GM19240 (cell line): ENCODE results near the gene FRMD4A.
"Not testable (repeated sequence)": the region's sequence is repeated elsewhere in the genome, so short reads cannot be mapped to it uniquely, and the experiment has no call there.

ENCODE experiments used
- DNase-seq: peaks from one replicate; pipeline ENCODE4 v3.0.0; 2011; ENCODE audit warnings: low spot score; ENCODE audit not compliant: insufficient read length

Gene FRMD4A

DNA sequence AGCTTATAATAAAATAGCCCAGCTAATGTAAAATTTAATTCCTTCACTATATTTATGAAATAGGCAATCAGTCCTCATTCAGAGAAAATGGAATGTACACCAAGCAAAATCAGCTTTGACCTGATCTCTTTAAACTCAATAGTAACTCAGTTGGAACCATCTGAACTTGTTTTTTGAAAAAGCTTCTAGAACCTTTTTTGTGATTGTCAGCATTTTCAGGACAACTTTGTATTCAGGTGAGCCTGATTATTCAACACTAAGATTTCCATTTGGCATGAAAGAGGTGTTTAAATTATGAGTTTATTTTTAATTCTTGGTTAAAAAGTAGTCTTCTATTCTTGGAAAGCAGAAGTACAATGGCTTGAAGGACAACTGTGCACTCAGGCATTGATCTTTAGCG is 89.5 kb downstream of the FRMD4A start:
- no peak for DNase-seq

DNA sequence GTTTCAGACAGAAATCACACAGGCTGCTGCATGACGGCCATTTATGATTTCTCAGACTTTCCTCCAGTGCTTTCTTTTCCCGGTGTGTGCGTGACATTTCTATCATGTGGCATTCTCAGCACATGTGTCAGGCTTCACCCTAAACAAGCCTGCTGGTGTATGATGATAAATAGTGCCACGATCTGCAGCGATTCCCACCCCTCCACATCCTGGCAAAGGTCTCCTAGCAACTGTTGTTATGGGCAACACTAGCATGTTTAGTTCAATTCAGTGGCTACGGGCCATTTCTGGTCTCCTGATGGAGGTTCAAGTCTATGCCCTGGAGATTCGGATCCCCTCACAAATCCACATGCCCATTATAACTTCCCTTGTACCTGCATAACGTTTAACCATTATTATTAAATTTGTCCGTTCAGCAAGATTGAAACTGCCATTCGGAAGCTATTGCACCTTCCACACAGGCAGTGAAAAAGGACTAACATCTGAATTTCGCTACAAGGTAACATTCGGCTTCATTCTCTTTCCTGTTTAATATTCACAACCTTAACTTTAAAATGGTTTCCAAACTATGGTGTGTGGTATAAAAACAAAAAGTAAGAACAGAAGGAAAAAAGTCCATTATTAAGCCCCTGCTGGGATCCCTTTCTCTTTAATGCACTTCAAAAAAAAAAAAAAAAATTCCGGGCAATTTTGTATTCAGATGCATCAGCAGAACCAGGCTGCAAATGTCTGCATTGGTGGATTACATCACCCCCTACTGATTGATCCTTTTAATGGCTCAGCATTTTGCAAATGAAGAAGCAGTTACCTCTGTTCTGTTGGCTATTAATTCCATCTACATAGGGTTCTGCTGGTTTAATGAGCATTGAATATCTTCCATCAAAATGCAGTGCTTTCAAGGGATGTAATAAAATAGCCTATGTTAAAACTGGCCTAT is 90.2 kb downstream of the FRMD4A start:
- no peak for DNase-seq

DNA sequence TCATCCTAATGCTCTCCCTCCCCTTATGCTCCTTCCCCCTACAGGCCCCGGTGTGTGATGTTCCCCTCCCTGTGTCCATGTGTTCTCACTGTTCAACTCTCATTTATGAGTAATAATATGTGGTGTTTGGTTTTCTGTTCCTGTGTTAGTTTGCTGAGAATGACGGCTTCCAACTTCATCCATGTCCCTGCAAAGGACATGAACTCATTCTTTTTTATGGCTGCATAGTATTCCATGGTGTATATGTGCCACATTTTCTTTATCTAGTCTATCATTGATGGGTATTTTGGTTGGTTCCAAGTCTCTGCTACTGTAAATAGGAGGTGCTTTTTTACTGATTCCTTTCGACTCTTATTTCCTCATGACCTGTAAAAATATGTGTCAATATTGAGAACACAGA is 92.1 kb downstream of the FRMD4A start:
- not testable (repeated sequence) for DNase-seq

DNA sequence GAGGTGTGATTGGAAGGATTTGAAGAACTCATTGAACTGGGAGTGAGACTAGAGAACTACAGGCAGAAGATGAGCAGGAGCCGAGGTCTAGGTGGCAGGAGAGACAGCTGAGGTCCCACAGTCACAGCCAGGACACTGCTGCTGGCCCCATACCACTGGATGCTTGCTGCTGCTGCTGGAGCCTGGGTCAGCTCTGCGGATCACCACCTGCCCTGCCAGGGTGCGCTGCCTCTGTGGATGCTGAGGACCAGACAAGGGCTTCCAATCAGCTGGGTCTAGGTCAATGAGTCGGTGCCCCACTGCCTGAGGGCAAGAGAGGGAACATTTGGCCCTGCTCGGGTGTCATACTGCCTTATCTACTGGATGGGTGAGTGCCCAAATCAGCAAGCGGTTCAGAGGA is 94.4 kb downstream of the FRMD4A start:
- DNase-seq: no peak

DNA sequence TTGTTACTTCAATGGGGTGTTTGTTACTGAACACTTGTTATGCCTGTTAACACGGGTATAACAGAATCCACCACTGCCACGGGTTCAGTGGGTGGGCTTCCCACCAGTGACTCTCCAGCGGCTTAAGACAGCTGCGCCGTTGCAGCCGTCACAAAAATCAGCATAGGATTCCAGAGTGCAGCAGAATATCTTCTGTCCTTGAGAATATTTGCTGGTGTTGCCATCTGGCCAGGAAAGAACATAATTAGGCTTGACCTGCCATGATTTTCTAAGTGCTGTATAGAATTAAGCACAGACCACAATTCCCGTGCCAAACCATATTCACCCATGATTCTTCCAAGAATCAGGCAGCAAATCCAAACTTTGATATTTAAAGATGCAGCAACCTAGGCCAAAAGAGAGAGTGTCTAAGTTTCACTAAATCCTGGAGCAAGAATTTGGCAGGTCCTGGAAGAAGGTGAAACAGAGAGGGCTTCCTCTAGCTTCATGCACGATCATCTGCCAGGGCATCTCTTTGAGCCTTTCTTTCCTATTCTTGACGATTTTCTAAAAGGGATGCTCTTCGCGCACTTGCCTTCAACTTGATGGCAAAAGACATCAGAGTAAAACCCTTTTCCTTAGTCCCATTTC is 95.0 kb downstream of the FRMD4A start:
- no peak for DNase-seq

DNA sequence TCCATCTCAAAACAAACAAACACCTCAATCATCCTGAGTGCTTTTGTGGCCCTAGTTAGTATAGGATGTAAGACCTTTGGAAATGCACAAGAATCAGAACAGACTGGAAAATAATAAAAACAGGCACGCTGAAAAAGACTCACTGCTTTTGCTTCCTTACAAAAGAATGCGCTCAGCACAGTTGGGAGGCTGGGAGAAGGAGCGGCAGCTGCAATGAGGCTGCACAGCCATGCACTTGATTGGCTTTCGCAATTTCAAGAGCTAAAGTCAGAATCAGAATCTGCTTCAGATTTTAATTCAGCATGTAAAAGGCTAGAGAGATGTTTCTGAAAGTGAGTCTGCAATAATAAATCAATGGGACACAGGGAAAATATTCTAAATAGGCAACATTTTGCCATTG is 97.2 kb downstream of the FRMD4A start:
- DNase-seq: no peak

DNA sequence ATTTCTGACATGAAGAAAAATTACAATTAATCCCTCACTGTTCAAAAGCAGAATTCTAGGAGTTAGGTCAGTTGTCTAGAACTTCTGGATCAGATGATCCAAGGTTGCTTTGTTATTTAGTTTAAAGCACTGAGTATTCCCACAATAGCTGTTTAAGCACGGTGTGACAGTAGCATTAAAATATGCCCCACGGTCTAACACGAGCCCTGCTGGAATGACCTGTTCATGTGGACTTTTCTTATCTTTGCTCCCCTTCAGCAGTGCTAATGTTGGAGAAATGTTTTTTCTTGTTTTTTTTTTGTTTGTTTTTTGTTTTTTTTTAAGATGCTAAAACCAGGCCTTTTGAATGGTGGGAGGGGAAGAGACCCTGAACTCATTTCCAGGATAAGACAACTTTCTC is 101.9 kb downstream of the FRMD4A start:
- not testable (repeated sequence) for DNase-seq

DNA sequence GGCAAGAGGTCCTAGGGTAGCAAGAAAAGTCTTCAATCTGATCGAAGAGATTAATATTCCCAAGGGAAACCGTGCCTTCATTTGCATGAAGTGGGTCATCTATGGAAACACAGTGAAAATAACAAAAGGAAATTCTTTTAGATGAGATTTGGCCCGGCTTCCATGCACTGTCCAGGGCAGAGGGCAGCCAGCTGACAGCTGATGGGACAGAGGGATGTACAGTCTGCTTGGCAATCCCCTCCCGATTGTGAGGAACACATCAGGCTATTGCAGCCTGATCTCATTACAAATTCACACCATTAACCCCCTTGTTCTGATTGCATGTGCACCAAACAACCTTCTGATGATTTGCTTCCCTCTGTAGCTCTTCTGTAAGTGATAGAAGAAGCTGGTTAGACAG is 105.3 kb downstream of the FRMD4A start:
- DNase-seq: no peak

DNA sequence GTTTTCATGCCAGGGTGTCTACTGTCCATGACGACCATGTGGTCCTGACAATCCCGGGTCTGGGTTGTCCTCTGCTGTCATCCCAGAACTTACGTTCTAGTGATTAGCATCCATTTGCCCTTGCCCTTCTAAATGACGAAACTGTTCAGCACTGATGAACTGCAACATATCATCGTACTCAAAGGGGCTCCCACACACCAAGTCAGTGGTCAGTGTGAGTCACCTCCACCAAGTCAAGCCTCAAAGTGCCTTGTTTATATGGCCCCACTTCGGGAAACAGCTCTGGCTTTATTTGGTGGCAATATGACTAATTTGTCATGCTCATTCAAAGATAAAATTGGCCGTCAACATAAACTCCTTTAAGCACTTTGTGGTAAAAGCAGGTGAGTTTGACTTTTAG is 110.7 kb downstream of the FRMD4A start:
- no peak for DNase-seq

DNA sequence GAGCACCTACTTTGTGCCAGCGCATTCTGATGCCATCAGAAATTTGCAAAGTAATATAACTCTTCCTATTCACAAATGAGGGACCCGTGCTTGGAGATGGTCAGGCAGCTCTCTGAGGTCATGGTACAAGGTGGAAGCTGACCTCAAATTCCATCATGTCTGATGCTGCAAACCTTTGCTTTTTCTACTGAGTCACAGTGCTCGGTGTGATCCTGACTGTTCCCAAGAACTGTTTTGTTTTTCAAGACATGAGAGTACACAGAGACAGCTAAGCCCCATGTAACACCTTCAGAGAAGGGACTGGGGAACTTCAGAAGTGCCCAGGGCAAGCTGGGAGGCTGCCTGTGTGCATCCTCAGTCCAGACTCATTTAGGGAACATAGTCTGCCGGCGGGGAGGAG is 111.3 kb downstream of the FRMD4A start:
- DNase-seq: no peak

DNA sequence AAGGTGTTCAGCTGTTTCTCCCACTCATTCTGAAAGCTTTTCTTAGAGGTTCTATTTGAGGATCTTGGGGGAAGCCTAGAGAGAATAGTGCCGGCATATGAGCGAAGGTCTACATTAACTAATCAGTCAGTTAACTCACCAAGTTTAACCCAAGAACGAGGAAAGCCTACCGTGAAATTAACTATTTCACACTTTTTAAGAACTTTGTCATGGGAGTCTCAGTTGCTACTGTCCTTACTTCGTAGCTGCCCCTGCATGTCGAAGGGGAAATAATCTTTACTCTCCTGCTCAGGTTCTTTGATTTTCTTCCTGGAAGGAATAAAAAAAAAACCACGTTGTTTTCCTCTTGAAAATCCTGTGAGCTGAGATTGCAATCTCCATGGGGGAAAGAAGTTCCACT is 115.1 kb downstream of the FRMD4A start:
- DNase-seq: no peak

DNA sequence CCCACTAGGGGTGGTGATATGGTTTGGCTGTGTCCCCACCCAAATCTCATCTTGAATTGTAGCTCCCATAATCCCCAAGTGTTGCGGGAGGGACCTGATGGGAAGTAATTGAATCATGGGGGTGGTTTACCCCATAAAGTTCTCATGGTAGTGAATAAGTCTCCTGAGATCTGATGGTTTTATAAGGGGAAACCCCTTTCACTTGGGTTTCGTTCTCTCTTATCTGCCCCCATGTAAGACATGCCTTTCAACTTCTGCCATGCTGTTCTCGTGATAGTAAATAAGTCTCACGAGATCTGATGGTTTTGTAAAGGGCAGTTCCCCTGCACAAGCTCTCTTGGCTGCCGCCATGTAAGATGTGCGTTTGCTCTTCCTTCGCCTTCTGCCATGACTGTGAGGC is 117.0 kb downstream of the FRMD4A start:
- DNase-seq: not testable (repeated sequence)

DNA sequence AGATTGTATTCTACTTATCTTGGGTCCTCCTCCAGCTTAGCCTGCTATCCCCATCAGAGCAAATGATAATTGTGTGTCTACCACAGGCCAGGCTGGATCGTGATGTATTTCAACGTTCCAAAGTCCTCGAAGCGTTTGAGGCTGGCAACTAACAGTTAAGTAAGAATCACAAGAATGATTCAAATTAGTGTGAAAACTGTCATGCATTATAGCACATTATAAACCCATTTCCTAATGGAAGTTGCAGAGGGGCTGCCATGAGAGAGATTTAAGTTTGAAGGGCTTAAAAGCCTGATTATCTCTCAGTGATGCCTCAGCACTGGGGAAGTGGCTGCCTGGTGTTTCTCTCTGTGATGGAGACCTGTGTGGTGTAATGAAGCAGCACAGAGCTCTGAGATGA is 119.1 kb downstream of the FRMD4A start:
- no peak for DNase-seq

DNA sequence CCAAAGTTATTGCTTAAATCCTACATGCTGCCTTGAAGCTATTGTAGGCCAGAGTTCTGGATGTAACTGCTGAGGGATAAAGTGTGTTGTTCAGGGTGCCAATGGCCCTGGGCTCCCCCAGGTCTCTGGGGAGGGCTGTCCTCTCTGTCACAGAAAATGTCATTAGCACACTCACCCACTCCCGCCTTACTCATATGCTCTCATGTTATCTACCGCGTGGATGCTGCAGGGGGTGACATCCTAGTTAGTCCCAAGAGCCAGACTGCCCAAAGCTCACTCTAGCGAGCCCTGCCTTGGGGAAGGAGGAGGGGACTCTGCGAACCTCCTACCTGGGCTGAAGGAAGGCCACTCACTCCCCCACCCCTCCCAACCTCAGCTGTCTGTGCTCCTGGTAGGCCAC is 122.5 kb downstream of the FRMD4A start:
- no peak for DNase-seq

DNA sequence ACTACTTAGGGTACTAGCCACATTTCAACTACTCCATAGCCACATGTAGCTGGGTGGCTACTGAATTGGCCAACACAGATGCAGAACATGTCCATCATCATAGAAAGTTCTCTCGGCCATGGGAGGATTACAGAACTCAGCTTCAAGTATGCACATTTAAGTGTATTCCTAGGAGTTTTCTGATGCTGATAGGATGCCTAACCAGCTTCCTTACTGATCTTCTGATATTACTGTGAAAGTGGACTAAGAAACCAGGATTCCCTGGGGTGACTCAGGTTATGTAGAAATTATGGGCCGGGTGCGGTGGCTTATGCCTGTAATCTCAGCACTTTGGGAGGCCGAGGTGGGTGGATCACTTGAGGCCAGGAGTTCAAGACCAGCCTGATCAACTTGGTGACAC is 125.5 kb downstream of the FRMD4A start:
- DNase-seq: no peak

DNA sequence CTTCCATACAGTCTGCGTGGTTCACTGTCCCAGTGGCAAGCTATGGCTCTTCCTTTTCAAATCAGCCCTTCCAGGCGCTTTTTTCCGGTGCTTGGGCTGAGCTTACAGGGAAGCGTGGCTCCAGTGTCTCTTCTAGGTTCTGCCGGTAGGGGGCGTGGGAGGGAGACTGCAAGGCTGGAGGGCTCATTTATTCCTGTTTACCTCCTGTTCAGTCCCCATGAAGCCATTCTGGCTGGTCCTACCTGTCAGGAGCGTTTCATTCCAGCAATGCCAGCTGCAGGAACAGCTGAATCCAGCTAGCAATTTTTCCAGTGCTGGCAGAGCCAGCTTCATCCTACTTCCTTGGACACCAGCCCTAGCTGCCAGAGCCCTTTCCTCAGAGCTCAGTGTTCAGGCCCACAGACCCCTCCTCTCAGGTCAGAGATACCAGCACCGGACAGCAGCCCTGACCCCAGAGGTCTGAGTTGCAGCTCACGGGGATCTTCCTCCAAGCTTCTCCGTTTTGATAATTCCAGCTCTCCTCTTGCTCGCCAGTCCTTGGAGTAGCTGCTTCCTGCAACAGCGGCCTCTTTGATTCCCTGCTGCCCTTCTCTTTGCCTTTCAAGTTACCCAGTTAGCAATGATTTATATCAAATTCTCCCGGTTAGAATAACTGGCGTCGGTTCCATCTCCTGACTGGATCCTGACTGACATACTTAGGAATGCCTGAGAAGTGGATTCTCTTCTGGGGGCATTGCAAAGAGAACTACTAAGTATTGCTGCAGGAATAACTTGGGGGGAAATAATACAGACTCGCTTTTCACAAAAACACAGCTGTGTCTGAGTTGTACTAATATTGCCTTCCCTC is 129.8 kb downstream of the FRMD4A start:
- DNase-seq: no peak

DNA sequence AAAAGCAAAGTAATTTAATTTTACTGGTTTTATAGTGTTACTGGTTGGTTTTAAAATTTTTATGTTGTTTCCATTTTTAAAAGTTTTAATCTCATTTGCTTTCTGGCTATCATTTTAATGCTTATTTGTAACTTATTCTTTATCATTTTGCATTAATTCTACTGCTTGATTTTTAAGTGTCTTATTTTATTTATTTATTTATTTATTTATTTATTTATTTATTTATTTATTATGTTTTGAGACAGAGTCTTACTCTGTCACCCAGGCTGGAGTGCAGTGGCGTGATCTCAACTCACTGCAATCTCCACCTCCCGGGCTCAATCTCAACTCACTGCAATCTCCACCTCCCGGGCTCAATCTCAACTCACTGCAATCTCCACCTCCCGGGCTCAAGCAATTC is 131.6 kb downstream of the FRMD4A start:
- DNase-seq: not testable (repeated sequence)

DNA sequence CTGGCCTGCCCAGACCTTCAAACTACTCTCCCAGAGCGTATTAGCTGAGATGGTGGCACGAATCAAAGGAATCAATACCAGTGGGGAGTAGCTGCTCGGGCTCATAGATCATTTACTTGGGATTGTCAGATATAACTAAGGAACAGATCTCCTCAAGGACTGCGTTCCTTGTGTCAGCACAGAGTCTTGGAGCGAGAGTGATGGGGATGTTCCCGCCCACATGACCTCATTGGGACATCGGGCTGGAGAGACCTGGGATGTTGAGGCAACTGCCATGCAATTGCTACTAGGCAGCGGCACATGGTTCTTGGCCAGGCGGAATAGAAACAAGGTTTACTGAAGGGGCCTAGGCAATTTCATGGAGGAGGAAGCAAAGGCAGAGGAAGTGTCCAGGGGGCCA is 132.6 kb downstream of the FRMD4A start:
- DNase-seq: no peak

DNA sequence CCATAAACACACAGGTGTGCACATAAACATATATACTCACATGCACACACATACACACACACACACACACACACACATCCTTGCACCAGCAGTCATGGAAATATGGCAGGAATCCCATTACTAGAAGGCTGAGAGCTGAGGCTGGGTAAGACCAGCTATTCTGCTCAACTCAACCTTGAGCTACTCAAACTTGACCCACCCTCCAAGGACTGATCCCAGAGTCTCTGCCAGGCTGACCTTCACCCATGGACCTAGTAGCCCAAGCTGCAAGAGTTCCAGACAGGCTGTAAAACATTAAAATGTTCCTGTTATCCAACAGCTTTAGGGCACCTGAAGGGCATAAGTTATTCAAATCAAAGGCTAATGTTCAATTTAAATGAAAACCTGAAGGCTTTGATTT is 134.6 kb downstream of the FRMD4A start:
- DNase-seq: no peak

DNA sequence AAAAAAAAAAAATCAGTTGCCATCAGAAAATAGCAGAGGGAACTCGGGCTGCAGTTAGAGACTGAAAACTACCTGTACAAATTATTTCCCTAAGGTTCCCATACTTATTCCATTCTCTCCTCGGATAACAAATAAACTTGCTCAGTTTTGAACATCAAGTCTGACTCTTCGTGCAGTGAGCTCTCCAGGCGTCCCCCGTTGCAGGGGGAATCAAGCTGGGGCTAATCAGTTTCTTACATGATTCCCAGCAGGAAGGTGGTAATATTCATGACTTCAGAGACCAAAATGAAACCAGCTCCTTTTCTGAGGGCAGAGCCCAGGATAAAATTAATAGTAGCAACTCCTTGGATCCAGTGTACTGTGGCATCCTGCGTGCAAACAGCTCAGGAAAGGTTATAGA is 135.3 kb downstream of the FRMD4A start:
- no peak for DNase-seq

DNA sequence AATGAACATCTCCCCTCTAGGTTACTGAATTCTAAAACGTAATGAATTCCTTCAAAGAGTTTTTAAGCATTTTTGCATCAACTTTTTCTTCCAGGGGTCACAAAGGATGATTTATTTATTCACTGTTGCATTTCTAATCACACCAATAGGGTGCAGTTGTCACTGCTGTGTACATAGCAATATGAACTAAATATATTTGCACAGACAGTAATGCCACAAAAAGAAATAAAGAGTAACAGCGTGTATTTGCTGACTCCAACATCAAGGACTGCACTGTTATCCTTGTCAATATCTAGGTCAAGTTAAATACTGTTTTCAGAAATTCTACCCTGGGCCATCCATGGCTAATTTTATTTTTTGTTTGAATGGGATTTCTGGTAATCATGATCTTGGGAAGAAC is 138.0 kb downstream of the FRMD4A start:
- no peak for DNase-seq

DNA sequence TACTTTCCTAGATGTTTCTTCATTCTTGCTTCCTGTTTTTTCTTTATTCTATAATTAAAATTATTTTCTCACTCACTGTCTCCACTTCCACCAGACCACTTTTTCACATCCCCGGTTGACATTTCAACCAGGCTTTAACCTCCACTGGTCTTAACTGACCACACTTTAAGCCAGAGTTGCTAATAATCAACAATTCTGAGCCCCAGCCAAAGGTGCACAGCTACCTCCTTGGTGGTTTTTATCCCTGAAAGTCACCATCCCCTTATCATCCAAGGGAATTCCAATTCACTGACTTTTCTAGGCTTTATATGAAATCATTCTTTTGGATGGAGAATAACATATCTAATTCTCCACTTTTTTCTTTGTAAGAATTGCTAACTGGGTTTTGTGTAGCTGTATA is 138.9 kb downstream of the FRMD4A start:
- DNase-seq: no peak
